Endothelial cell (in vitro differentiated cells): ENCODE data around the gene DNMT1. TPM values are rescaled to one million over a fixed set of nuclear protein-coding genes. Genes with fewer than 3 reads are reported as not detected.

Experiments used
- DNase-seq: peaks from one replicate; pipeline ENCODE4 v3.0.0; 2021; ENCODE audit warnings: low spot score
- H3K27ac Mint-ChIP-seq: one replicate; pipeline ENCODE4 v1.8.0; 2021; ENCODE audit warnings: mixed read lengths, inconsistent platforms; ENCODE audit not compliant: unreplicated experiment
- H3K27me3 Mint-ChIP-seq: one replicate; pipeline ENCODE4 v1.8.0; 2021; ENCODE audit warnings: mild to moderate bottlenecking, moderate library complexity, mixed read lengths, inconsistent platforms; ENCODE audit not compliant: unreplicated experiment
- H3K36me3 Mint-ChIP-seq: one replicate; pipeline ENCODE4 v1.8.0; 2021; ENCODE audit warnings: mild to moderate bottlenecking, low read depth, mixed read lengths, inconsistent platforms; ENCODE audit not compliant: unreplicated experiment
- H3K4me1 Mint-ChIP-seq: one replicate; pipeline ENCODE4 v1.8.0; 2021; ENCODE audit warnings: mild to moderate bottlenecking, mixed read lengths, inconsistent platforms; ENCODE audit not compliant: unreplicated experiment
- H3K4me3 Mint-ChIP-seq: one replicate; pipeline ENCODE4 v1.8.0; 2021; ENCODE audit warnings: mild to moderate bottlenecking, mixed read lengths, inconsistent platforms; ENCODE audit not compliant: unreplicated experiment
- H3K9me3 Mint-ChIP-seq: one replicate; pipeline ENCODE4 v1.8.0; 2021; ENCODE audit warnings: mixed read lengths, inconsistent platforms; ENCODE audit not compliant: unreplicated experiment
- total RNA-seq: library from RNA; stranded (reverse); fragmentation: NEBNext Ultra II Directional; extraction: Animal tissue kit (Norgen Biotek cat#: 25700); gene quantifications from one replicate; pipeline ENCODE4 v1.2.1, GENCODE V29; 2021; ENCODE audit not compliant: unreplicated experiment
- TF ChIP-seq, protein P1 (sequence below): fragments of 200-600 bp; sonication (generic); IDR thresholded peaks from one replicate; pipeline ENCODE4 v1.5.0; 2021; ENCODE audit warnings: antibody characterized with exemption; ENCODE audit not compliant: unreplicated experiment

Gene DNMT1
- total RNA-seq, 1 donor from 2014 or later, result 119 TPM

DNA sequence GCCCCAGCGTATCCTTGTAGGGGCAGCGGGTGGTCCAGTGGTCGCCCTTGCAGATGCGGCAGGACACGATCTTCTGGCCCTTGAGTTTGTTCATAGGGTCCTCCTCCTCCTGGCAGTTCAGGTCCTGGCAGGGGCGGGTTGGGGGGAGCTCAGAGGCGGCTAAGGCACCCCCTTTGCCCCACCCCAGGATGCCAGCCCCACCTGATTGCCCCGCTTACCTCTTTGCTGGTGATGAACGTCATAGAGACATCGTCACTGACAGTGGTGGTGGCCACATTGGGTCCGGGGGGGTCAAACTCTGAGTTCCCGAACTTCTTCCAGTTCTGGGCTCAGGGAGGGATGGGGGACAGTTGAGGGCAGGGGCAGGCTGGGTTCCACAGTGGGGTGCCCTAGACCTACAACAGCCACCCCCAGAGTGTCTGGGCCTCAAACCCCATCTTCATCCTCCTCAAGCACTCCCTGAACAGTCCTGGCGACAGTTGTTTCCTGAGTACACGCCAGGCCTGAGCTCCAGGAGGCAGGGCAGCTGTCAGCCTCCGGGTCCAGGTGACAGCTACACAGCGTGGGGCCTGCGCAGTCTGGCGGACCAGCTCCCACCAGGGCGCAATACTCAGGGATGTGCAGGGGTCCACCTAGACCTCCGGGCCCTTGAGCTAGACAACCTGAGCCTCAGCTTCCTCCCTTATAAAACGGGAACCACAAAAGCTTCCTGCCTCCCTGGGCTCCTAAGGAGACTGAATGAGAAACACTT, 77.7 kb downstream of the DNMT1 start:
- H3K27ac Mint-ChIP-seq, result no peak overlapping the region
- H3K9me3 Mint-ChIP-seq, result no peaks in the 10 kb centered on the region
- DNase-seq, result no peak
- H3K27me3 Mint-ChIP-seq, result peaks cover 19% of the 10 kb centered on the region
- TF ChIP-seq, protein P1, sequence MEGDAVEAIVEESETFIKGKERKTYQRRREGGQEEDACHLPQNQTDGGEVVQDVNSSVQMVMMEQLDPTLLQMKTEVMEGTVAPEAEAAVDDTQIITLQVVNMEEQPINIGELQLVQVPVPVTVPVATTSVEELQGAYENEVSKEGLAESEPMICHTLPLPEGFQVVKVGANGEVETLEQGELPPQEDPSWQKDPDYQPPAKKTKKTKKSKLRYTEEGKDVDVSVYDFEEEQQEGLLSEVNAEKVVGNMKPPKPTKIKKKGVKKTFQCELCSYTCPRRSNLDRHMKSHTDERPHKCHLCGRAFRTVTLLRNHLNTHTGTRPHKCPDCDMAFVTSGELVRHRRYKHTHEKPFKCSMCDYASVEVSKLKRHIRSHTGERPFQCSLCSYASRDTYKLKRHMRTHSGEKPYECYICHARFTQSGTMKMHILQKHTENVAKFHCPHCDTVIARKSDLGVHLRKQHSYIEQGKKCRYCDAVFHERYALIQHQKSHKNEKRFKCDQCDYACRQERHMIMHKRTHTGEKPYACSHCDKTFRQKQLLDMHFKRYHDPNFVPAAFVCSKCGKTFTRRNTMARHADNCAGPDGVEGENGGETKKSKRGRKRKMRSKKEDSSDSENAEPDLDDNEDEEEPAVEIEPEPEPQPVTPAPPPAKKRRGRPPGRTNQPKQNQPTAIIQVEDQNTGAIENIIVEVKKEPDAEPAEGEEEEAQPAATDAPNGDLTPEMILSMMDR, result no peak
- H3K36me3 Mint-ChIP-seq, result peaks cover 24% of the 10 kb centered on the region
- H3K4me3 Mint-ChIP-seq, result no peak overlapping the region
- peaks cover 5% of the 10 kb centered on the region for H3K4me1 Mint-ChIP-seq

DNA sequence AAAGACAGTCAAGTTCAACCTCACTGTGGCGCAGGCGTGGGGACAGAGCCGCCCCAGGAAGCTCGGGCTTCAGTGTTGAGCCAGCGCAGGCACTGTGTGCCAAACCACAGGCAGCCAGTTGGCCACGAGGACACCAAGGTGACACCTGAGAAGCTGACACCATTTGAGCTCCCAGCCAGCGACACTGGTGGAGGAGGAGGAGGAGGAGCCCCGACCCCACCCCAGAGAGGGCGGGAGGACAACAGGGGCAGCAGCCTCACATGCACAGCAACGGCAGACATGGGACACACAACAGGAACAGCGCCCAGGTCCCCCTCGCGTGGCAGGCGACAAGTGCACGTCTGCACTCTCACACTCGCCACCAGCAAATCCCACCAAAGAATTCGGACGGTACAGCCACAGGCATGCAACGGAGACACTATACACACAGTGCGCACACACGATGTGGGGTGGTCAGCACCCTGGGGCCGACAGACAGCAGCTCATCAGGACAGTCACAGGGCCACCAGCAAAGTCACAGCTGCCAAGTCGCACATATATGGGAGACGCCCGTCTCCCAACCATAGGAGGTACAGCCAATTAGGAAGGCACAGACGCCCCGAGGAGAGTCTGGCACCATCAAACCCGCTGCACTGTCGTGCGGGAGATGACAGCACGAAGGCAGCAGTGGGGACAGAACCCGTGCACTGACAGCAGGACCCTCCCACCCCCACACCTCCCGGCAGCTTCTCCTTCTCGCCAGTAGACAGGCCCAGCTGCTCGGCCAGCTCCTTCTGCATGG, 78.5 kb downstream of the DNMT1 start:
- Mint-ChIP-seq H3K27ac (no peak overlapping the region), H3K36me3 (peaks cover 28% of the 10 kb centered on the region), H3K4me3 (peak overlapping the region; percentile 63)

DNA sequence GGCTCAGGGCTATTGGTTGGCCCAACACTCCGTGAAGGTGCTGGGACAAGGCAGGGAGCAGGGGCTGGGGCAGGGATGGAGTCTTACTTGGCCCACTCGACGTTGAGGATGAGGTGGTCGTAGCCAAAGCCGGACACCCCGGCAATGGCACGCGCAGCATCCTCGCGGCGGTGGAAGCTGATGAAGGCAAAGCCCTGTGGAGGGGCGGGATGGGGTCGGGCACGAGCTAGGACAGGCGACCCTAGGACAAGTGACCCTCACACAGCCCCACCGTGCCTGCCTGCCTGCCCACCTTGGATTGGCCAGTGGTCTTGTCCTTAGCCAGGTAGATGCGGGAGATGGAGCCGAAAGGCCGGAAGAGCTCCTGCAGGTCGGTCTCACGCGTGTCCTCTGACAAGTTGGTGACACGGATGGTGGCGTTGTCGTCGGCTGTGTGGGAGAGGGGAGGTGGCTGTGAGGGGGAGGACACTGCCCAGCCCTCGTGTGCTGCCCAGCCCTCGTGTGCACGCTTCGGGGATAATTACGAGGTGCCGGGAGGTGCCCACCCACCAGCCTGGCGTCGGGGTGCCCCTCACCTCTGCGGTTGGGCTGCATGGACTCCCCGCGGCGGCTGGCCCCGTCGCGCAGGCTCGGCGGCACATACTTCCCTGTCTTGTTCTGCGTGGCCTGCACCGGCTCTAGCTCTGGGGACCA, 79.2 kb downstream of the DNMT1 start:
- Mint-ChIP-seq H3K9me3 (no peaks in the 10 kb centered on the region), H3K4me3 (peak overlapping the region; percentile 37), H3K27me3 (peaks cover 25% of the 10 kb centered on the region), H3K27ac (no peak overlapping the region), H3K4me1 (peaks cover 8% of the 10 kb centered on the region), H3K36me3 (peaks cover 31% of the 10 kb centered on the region)
- no peak for DNase-seq
- TF ChIP-seq, protein P1, result no peak

More for the DNA sequence above, 78.5 kb downstream of the DNMT1 start:
- DNase-seq, result no peak
- H3K4me1 Mint-ChIP-seq, result peaks cover 5% of the 10 kb centered on the region
- H3K27me3 Mint-ChIP-seq, result peaks cover 22% of the 10 kb centered on the region
- no peaks in the 10 kb centered on the region for H3K9me3 Mint-ChIP-seq
- TF ChIP-seq, protein P1, result no peak

DNA sequence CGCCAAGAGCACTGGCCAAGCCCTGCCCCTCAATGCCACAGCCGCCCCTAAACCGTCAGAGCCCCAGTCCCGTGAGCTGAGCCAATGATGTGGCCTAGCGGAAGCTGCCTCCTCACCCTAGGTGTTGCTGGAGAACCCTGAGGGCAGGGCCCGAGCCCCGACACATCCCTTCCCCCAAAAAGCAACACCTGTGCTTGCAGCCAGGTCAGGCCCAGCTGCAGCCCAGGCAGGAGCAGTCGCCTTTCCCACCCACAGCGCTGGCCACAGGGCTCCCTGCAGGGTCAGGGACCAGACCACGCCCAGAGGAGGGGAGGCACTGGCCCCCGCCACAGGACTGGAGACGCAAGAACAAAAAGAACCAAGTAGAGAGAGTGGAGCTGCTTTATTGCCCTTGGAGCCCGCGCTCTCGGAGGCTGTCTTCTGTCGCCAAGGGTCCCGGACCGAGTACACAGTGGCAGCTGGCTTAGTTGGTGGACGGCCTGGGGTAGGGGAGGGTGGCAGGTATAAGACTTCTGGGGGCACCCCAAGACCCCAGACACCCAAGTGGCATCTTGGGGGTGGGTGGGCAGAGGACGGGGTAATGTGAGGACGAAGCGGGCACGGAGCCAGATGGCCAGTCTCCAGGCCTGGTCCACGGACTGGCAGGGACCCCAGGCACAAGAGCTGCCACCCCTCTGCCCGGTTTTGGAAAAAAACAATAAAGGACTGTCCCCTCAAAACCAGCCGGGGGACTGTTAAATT, 79.9 kb downstream of the DNMT1 start:
- Mint-ChIP-seq H3K27me3 (peaks cover 25% of the 10 kb centered on the region), H3K4me1 (peaks cover 8% of the 10 kb centered on the region), H3K36me3 (peaks cover 35% of the 10 kb centered on the region), H3K4me3 (no peak overlapping the region), H3K27ac (peak overlapping the region; percentile 70), H3K9me3 (no peaks in the 10 kb centered on the region)
- TF ChIP-seq, protein P1, result no peak
- DNase-seq, result no peak
